GM12872 (cell line): ENCODE results near the gene THAP4.

ENCODE experiments used
- CTCF ChIP-seq: IDR thresholded peaks from 3 replicates; pipeline ENCODE4 v1.5.1; 2011; ENCODE audit warnings: low read depth, mild to moderate bottlenecking, low read length, moderate library complexity; ENCODE audit not compliant: insufficient read depth

The THAP4 gene

GRCh38 chr2:241538838-241539615 is 97.9 kb downstream of the THAP4 start:
- TF ChIP-seq CTCF = no peak

- TF ChIP-seq CTCF = no peak
Measured at GRCh38 chr2:241535871-241536655, 100.9 kb downstream of the THAP4 start.

GRCh38 chr2:241534701-241535375 is 102.1 kb downstream of the THAP4 start:
- TF ChIP-seq CTCF = no peak
